IMR-90 (cell line): Measurements from ENCODE around the gene VEPH1.

Experiments
- BHLHE40 ChIP-seq: fragments of 150-350 bp; IDR thresholded peaks from 2 replicates; pipeline ENCODE4 v1.6.1; 2016; ENCODE audit warnings: mild to moderate bottlenecking, low read depth, low read length
- CHD1 ChIP-seq: IDR thresholded peaks from 2 replicates; pipeline ENCODE4 v1.6.1; 2012; ENCODE audit warnings: low read depth, low read length, improper control_type of control experiment
- ELK1 ChIP-seq: fragments of 150-350 bp; IDR thresholded peaks from 2 replicates; pipeline ENCODE4 v1.6.1; 2016; ENCODE audit warnings: low read depth, mild to moderate bottlenecking, low read length, moderate library complexity, borderline replicate concordance
- MAFK ChIP-seq: IDR thresholded peaks from 2 replicates; pipeline ENCODE4 v1.6.1; 2012; ENCODE audit warnings: low read depth, low read length, improper control_type of control experiment
- MAZ ChIP-seq: IDR thresholded peaks from 2 replicates; pipeline ENCODE4 v1.6.1; 2012; ENCODE audit warnings: low read depth, mild to moderate bottlenecking, low read length, improper control_type of control experiment, moderate library complexity, borderline replicate concordance
- NFE2L2 ChIP-seq: fragments of 150-350 bp; IDR thresholded peaks from 2 replicates; pipeline ENCODE4 v1.6.1; 2016; ENCODE audit warnings: low read depth, mild to moderate bottlenecking, low read length
- POLR2A ChIP-seq: IDR thresholded peaks from 2 replicates; pipeline ENCODE4 v1.6.1; 2012; ENCODE audit warnings: mild to moderate bottlenecking, low read depth, low read length
- RAD21 ChIP-seq: IDR thresholded peaks from 2 replicates; pipeline ENCODE4 v1.6.1; 2012; ENCODE audit warnings: low read length, improper control_type of control experiment
- RCOR1 ChIP-seq: IDR thresholded peaks from 2 replicates; pipeline ENCODE4 v1.6.1; 2012; ENCODE audit warnings: mild to moderate bottlenecking, low read length, improper control_type of control experiment; ENCODE audit not compliant: insufficient replicate concordance
- RFX5 ChIP-seq: IDR thresholded peaks from 2 replicates; pipeline ENCODE4 v1.8.0; 2012; ENCODE audit warnings: low read depth, mild to moderate bottlenecking, low read length, moderate library complexity
- USF2 ChIP-seq: fragments of 150-350 bp; IDR thresholded peaks from 2 replicates; pipeline ENCODE4 v1.6.1; 2017; ENCODE audit warnings: mild to moderate bottlenecking, antibody characterized with exemption, low read length, low read depth
- TF ChIP-seq, protein P1 (sequence below): conservative IDR thresholded peaks from 2 replicates; pipeline ENCODE4 v1.5.1; 2012; ENCODE audit warnings: mild to moderate bottlenecking, low read depth, low read length, improper control_type of control experiment

DNA sequence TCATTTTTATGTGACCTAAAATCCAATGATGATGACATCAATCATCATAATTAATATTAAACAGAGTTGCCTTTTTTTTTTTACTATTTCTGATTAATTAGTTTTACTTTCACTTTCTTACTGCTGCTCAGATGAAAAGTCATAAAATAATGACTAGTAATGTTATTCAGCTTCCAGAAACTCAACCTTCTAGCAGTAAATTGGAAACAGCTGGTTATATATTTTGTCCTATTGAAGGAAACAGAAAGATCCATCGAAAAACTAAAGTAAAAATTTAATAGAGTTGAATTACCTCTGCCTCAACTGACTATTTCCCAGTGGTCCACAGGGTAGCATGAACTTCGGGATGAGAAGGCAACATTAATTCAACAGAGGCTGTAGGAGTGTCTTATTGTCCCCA is 173.7 kb downstream of the VEPH1 start:
- TF ChIP-seq, protein P1, sequence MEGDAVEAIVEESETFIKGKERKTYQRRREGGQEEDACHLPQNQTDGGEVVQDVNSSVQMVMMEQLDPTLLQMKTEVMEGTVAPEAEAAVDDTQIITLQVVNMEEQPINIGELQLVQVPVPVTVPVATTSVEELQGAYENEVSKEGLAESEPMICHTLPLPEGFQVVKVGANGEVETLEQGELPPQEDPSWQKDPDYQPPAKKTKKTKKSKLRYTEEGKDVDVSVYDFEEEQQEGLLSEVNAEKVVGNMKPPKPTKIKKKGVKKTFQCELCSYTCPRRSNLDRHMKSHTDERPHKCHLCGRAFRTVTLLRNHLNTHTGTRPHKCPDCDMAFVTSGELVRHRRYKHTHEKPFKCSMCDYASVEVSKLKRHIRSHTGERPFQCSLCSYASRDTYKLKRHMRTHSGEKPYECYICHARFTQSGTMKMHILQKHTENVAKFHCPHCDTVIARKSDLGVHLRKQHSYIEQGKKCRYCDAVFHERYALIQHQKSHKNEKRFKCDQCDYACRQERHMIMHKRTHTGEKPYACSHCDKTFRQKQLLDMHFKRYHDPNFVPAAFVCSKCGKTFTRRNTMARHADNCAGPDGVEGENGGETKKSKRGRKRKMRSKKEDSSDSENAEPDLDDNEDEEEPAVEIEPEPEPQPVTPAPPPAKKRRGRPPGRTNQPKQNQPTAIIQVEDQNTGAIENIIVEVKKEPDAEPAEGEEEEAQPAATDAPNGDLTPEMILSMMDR, result no peak
- TF ChIP-seq MAZ, result no peak
- no peak for TF ChIP-seq MAFK
- TF ChIP-seq POLR2A, result no peak
- no peak for TF ChIP-seq USF2
- no peak for TF ChIP-seq RFX5
- TF ChIP-seq RAD21, result no peak
- no peak for TF ChIP-seq NFE2L2
- TF ChIP-seq ELK1, result no peak
- TF ChIP-seq CHD1, result no peak
- TF ChIP-seq RCOR1, result no peak
- TF ChIP-seq BHLHE40, result no peak
